K562 (cell line): ENCODE measurements around the gene ELMO3. TPM values are rescaled to one million over a fixed set of nuclear protein-coding genes. Genes with fewer than 3 reads are reported as not detected.

Source experiments
- ATAC-seq: fragments of 200-7000 bp; cut with Tn5 transposase; 3 replicates; pipeline ENCODE4 v1.9.1; 2020; ENCODE audit warnings: moderate library complexity
- BruUV-seq: library from RNA; stranded (reverse); fragments of 400-500 nt; replicated peaks from 2 replicates; lab custom pipeline; 2021; lab: Mats Ljungman, UMichigan
- CTCF ChIA-PET: fragments of 300-600 bp; formaldehyde crosslinking; extraction: SDS; loops from one replicate; lab custom pipeline; 2021; ENCODE audit warnings: low intra/inter-chr PET ratio; lab: Yijun Ruan, JAX
- POLR2A ChIA-PET: fragments of 300-600, 350-650 bp; sonication (Branson Sonifier 250); formaldehyde crosslinking; extraction: SDS; loops from one replicate; lab custom pipeline; 2021; ENCODE audit warnings: antibody characterized with exemption, inconsistent platforms; lab: Yijun Ruan, JAX
- DNase-seq, 4 experiments: peaks; one replicate each; pipeline versions ENCODE4 v3.0.0 to v3.0.0-alpha.2; 2011 to 2018; ENCODE audit warnings: low spot score in 3 of 4, mixed read lengths in 3 of 4; ENCODE audit errors: extremely low read depth in 1 of 4
- FAIRE-seq: peaks from 2 replicates; lab custom pipeline; 2011; peaks lifted over from hg19 to GRCh38; lab: Jason Lieb, UNC
- H2AFZ ChIP-seq: 2 replicates; pipeline ENCODE4 v1.6.0; 2011; ENCODE audit warnings: low read depth, low read length, control low read depth, inconsistent platforms
- H3K27ac ChIP-seq: fragments of 200-600 bp; 3 replicates; pipeline ENCODE4 v1.8.0; 2011; ENCODE audit warnings: low read depth, mild to moderate bottlenecking, control low read depth, inconsistent platforms, low read length, moderate library complexity, mixed read lengths; ENCODE audit errors: extremely low read depth
- H3K27me3 ChIP-seq, 2 experiments: fragments of 300-600 bp in 1 of 2; 2 replicates in 1 of 2; 3 replicates in 1 of 2; pipeline versions ENCODE4 v1.6.0 to v1.8.0; 2011; ENCODE audit warnings: inconsistent platforms in 2 of 2, low read length in 2 of 2, mild to moderate bottlenecking in 1 of 2, mixed read lengths in 1 of 2, moderate library complexity in 1 of 2; ENCODE audit not compliant: control insufficient read depth in 2 of 2, insufficient read depth in 2 of 2
- H3K36me3 ChIP-seq: fragments of 300-600 bp; 3 replicates; pipeline ENCODE4 v1.8.0; 2011; ENCODE audit warnings: mild to moderate bottlenecking, low read length, inconsistent platforms; ENCODE audit not compliant: control insufficient read depth, insufficient read depth
- H3K4me1 ChIP-seq, 2 experiments: fragments of 200-600 bp in 1 of 2; replicated peaks in 1 of 2; 2 replicates in 1 of 2; 3 replicates in 1 of 2; pipeline versions ENCODE4 v1.5.1 to v1.8.0; 2011; ENCODE audit warnings: inconsistent platforms in 2 of 2, low read length in 2 of 2, mild to moderate bottlenecking in 1 of 2, mixed read lengths in 1 of 2, moderate library complexity in 1 of 2; ENCODE audit not compliant: control insufficient read depth in 2 of 2, insufficient read depth in 2 of 2
- H3K4me2 ChIP-seq: 2 replicates; pipeline ENCODE4 v1.6.1; 2011; ENCODE audit warnings: low read length, control low read depth, inconsistent platforms, mixed read lengths; ENCODE audit not compliant: insufficient read depth
- H3K4me3 ChIP-seq: fragments of 200-600 bp; sonication (generic), shearing (Covaris generic); 2 replicates; pipeline ENCODE4 v1.5.1; 2016; ENCODE audit warnings: control low read depth, inconsistent platforms
- H3K79me2 ChIP-seq: fragments of 200-600 bp; 3 replicates; pipeline ENCODE4 v1.8.0; 2011; ENCODE audit warnings: low read length, inconsistent platforms; ENCODE audit not compliant: control insufficient read depth, insufficient read depth
- H3K9ac ChIP-seq, 2 experiments: 2 replicates each; pipeline versions ENCODE4 v1.6.0 to v1.6.1; 2011; ENCODE audit warnings: low read depth in 2 of 2, low read length in 2 of 2, control low read depth in 1 of 2, inconsistent platforms in 1 of 2, mild to moderate bottlenecking in 1 of 2, mixed read lengths in 1 of 2; ENCODE audit not compliant: insufficient read depth in 1 of 2
- H3K9me1 ChIP-seq: one replicate; pipeline ENCODE4 v1.6.0; 2011; ENCODE audit warnings: inconsistent platforms, mild to moderate bottlenecking, low read length, moderate library complexity; ENCODE audit not compliant: control insufficient read depth, insufficient read depth
- H3K9me3 ChIP-seq: replicated peaks from 2 replicates; pipeline ENCODE4 v1.5.1; 2011; ENCODE audit warnings: low read depth, low read length, inconsistent platforms; ENCODE audit not compliant: control insufficient read depth, insufficient read depth
- H4K20me1 ChIP-seq: replicated peaks from 2 replicates; pipeline ENCODE4 v1.6.1; 2011; ENCODE audit warnings: low read length, inconsistent platforms, mixed read lengths; ENCODE audit not compliant: control insufficient read depth, insufficient read depth
- ARHGAP35 ChIP-seq: fragments of 450-650 bp; IDR thresholded peaks from 2 replicates; pipeline ENCODE4 v1.6.1; 2018; ENCODE audit not compliant: partially characterized antibody
- CHD2 ChIP-seq: IDR thresholded peaks from 2 replicates; pipeline ENCODE4 v1.6.1; 2011; ENCODE audit warnings: low read depth, low read length
- DPF2 ChIP-seq: fragments of 450-650 bp; IDR thresholded peaks from 2 replicates; pipeline ENCODE4 v1.6.1; 2016
- ESRRA ChIP-seq: fragments of 450-650 bp; IDR thresholded peaks from 2 replicates; pipeline ENCODE4 v1.6.1; 2014; ENCODE audit warnings: low read depth, mild to moderate bottlenecking, moderate library complexity, borderline replicate concordance
- EWSR1 ChIP-seq: fragments of 450-650 bp; IDR thresholded peaks from 2 replicates; pipeline ENCODE4 v1.6.1; 2018; ENCODE audit warnings: borderline replicate concordance, mild to moderate bottlenecking, low read depth, moderate library complexity; ENCODE audit not compliant: partially characterized antibody
- HIVEP1 ChIP-seq: fragments of 250-450 bp; sonication (Bioruptor Pico); IDR thresholded peaks from 2 replicates; pipeline ENCODE4 v1.4.0; 2020; ENCODE audit warnings: mild to moderate bottlenecking
- KDM4B ChIP-seq, 2 experiments: fragments of 450-650 bp in 1 of 2; sonication (generic) in 1 of 2; IDR thresholded peaks; 2 replicates each; pipeline ENCODE4 v1.6.1; 2016 to 2017; ENCODE audit warnings: borderline replicate concordance in 2 of 2, antibody characterized with exemption in 1 of 2, low read depth in 1 of 2, mild to moderate bottlenecking in 1 of 2
- PBX2 ChIP-seq, 2 experiments: IDR thresholded peaks in 1 of 2; conservative IDR thresholded peaks in 1 of 2; 2 replicates each; pipeline ENCODE4 v1.6.1; 2016; ENCODE audit warnings: low read depth in 2 of 2, mild to moderate bottlenecking in 1 of 2, missing compliant biosample characterization in 1 of 2, missing genetic modification characterization in 1 of 2, moderate library complexity in 1 of 2
- SAFB2 ChIP-seq: fragments of 200-400 bp; formaldehyde crosslinking; IDR thresholded peaks from 2 replicates; pipeline ENCODE4 v1.6.1; 2018; ENCODE audit warnings: borderline replicate concordance, low read length, low read depth, moderate library complexity; ENCODE audit not compliant: severe bottlenecking
- SMAD4 ChIP-seq: fragments of 250-450 bp; sonication (Bioruptor Pico); conservative IDR thresholded peaks from 2 replicates; pipeline ENCODE4 v1.8.0; 2021; ENCODE audit warnings: inconsistent platforms, mild to moderate bottlenecking, moderate library complexity
- SNRNP70 ChIP-seq: fragments of 200-400 bp; formaldehyde crosslinking; optimal IDR thresholded peaks from 2 replicates; pipeline ENCODE3; 2017; ENCODE audit warnings: low read depth, low read length
- SOX6 ChIP-seq: fragments of 450-650 bp; IDR thresholded peaks from 2 replicates; pipeline ENCODE4 v1.6.1; 2014; ENCODE audit warnings: mild to moderate bottlenecking
- TFAM ChIP-seq: fragments of 250-450 bp; sonication (Bioruptor Pico); conservative IDR thresholded peaks from 2 replicates; pipeline ENCODE4 v1.5.0; 2021; ENCODE audit warnings: mild to moderate bottlenecking, moderate library complexity
- VEZF1 ChIP-seq: fragments of 200-800 bp; sonication (Bioruptor generic); IDR thresholded peaks from 2 replicates; pipeline ENCODE4 v1.6.1; 2017; ENCODE audit warnings: missing genetic modification characterization, missing compliant biosample characterization
- ZNF444 ChIP-seq: fragments of 250-450 bp; sonication (Bioruptor Pico); IDR thresholded peaks from 2 replicates; pipeline ENCODE4 v1.4.0; 2020; ENCODE audit warnings: mild to moderate bottlenecking, moderate library complexity
- ZNF511 ChIP-seq: sonication (generic); formaldehyde crosslinking; IDR thresholded peaks from 2 replicates; pipeline ENCODE4 v1.8.0; 2022; ENCODE audit warnings: mild to moderate bottlenecking, missing genetic modification reagents
- WGBS: fragments of 100-300 bp; shearing (Covaris generic); methylation state at CpG from one replicate; pipeline ENCODE4 v1.1.6; 2016; ENCODE audit warnings: low coverage, mixed read lengths; ENCODE audit not compliant: insufficient coverage; ENCODE audit errors: missing lambda C conversion rate; 5-methylcytosine and 5-hydroxymethylcytosine counted together
- in situ Hi-C: fragments of 300-500 bp; cut with MboI; formaldehyde crosslinking; loops from 4 replicates; pipeline ENCODE4 v1.15.0; 2018; ENCODE audit warnings: inconsistent platforms, mixed read lengths
- intact Hi-C: fragments of 100-400 bp; cut with micrococcal nuclease; formaldehyde crosslinking; loops from 2 replicates; pipeline ENCODE4 v1.14.2; 2022
- polyA plus RNA-seq, 8 experiments: library from polyadenylated mRNA; depleted of rRNA in 4 of 8; stranded (reverse) in 5 of 8; unstranded in 3 of 8; fragments of >200 nt; fragmentation: Nextera tagmentation in 2 of 8; fragmentation: Illumina TruSeq in 1 of 8; extraction: Ambion mirVana in 2 of 8; extraction: Trizol in 1 of 8; gene quantifications; 2 replicates each; pipeline versions ENCODE4 v1.2.1 to v1.2.3, GENCODE V29; 2011 to 2014; ENCODE audit warnings: inconsistent platforms in 1 of 8, missing spikeins in 1 of 8
- total RNA-seq, 7 experiments: library from RNA; depleted of rRNA in 6 of 7; stranded (reverse); fragments of >200 nt in 6 of 7; fragmentation: Illumina TruSeq in 2 of 7; extraction: Trizol in 2 of 7; gene quantifications; 2 replicates each; pipeline versions ENCODE4 v1.2.1 to v1.2.3, GENCODE V29; 2011 to 2021; ENCODE audit warnings: low replicate concordance in 1 of 7

ELMO3 gene
- total and polyA plus RNA-seq, 9 of the 15 experiments (the other 6 are each of a cell fraction or from before 2014, with no cell fraction given): 0.04 to 5.1 (median 1.5) TPM

GRCh38 chr16:67191995-67192681 is 6.8 kb upstream of the ELMO3 start, which contains the start of gene E2F4:
E2F4 (plus strand) TSS chr16:67192155; CDS start chr16:67192228, 73 bp downstream.
- peaks cover 38 to 69% of the 10 kb centered on the region in 2 experiments for H3K4me1 ChIP-seq
- H3K27me3 ChIP-seq: no peaks in the 10 kb centered on the region
- H3K79me2 ChIP-seq: peaks cover 46% of the 10 kb centered on the region
- peak within 1 kb of the TSS; percentile 88 for H2AFZ ChIP-seq
- ATAC-seq (peak; percentile 98), FAIRE-seq (peak; percentile 98), DNase-seq (peak; percentile 88 to 96 (median 90))
- H3K9ac ChIP-seq: peak within 1 kb of the TSS; percentile 88 to 95
- peaks cover 44% of the 10 kb centered on the region for H3K36me3 ChIP-seq
- peak within 1 kb of the TSS; percentile 83 for H3K4me3 ChIP-seq
- 0% methylated on average over 39 of the region's 54 CpGs for WGBS
- H3K9me1 ChIP-seq: no peaks in the 10 kb centered on the region
- BruUV-seq: TSS peak; percentile 67
- no peaks in the 10 kb centered on the region for H4K20me1 ChIP-seq
- H3K4me2 ChIP-seq: peak within 1 kb of the TSS; percentile 97
- peak within 1 kb of the TSS; percentile 63 for H3K27ac ChIP-seq
- POLR2A ChIA-PET: interaction anchor here (0.7 to 1.1 kb wide), 3 partner anchors 15 to 480 kb away, joined by 3 to 4 read pairs (median 3); no protein-coding TSS in a partner anchor
- in situ Hi-C loops: no loop called here
- H3K9me3 ChIP-seq: no peaks in the 10 kb centered on the region
- CTCF ChIA-PET: no interaction called here
- intact Hi-C loops: loop anchor here (2.0 to 5.0 kb wide), 2 partner anchors 35 to 55 kb away; partner anchors contain the start of genes FHOD1 and TMEM208
- TF ChIP-seq SOX6: peak; percentile 39; the same call in 1 of the 2 replicates
- TF ChIP-seq ESRRA: peak; percentile 77; the same call in 1 of the 2 replicates
- no peak for TF ChIP-seq CHD2
- peak; percentile 68; the same call in 1 of the 2 replicates for TF ChIP-seq ZNF511 (CRISPR knock-in tag)
- TF ChIP-seq PBX2 (CRISPR knock-in tag; IDR thresholded peaks at IDR 0.05; ENCODE audit: low read depth): no peak
- no peak for TF ChIP-seq PBX2 (tag; conservative IDR thresholded peaks at IDR 0.05; ENCODE audit: low read depth)
- TF ChIP-seq SAFB2: no peak
- TF ChIP-seq EWSR1: no peak
- TF ChIP-seq DPF2: no peak
- TF ChIP-seq VEZF1 (CRISPR knock-in tag): peak; percentile 52
- peak; percentile 74 for TF ChIP-seq SMAD4
- no peak for TF ChIP-seq ARHGAP35
- TF ChIP-seq ZNF444 (CRISPR knock-in tag): no peak
- 0 out of 2 replicates have a peak, but pooled peaks have one; percentile 46 for TF ChIP-seq HIVEP1
- TF ChIP-seq TFAM: no peak
- TF ChIP-seq KDM4B (IDR thresholded peaks at IDR 0.05; ENCODE audit: borderline replicate concordance in 2 of 2, low read depth in 1 of 2): peak in 1 of 2 experiments; percentile 87; a peak in 1 of 4 replicates
- no peak for TF ChIP-seq SNRNP70
